WTC11 (cell line): ENCODE data around the gene SERTAD1.

ENCODE experiments used
- CTCF ChIP-seq: fragments of 200-600 bp; IDR thresholded peaks from 2 replicates; pipeline ENCODE4 v1.8.0; 2022; ENCODE audit warnings: antibody characterized with exemption
- NR3C1 ChIP-seq: sonication (generic); formaldehyde crosslinking; conservative IDR thresholded peaks from 2 replicates; pipeline ENCODE4 v1.8.1; 2023; ENCODE audit warnings: low read depth, mild to moderate bottlenecking, missing genetic modification reagents

- no peak for TF ChIP-seq CTCF
- TF ChIP-seq NR3C1 (CRISPR knock-in tag), result no peak
Measured at GRCh38 chr19:40461669-40462221, 36.0 kb upstream of the SERTAD1 start.
